ENCODE data around the gene RNF4. TPM values are rescaled to one million over a fixed set of nuclear protein-coding genes. Genes with fewer than 3 reads are reported as not detected.

Gene RNF4, protein sequence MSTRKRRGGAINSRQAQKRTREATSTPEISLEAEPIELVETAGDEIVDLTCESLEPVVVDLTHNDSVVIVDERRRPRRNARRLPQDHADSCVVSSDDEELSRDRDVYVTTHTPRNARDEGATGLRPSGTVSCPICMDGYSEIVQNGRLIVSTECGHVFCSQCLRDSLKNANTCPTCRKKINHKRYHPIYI
- 52.0 and 52.7 TPM in 2 replicates for total RNA-seq

DNA sequence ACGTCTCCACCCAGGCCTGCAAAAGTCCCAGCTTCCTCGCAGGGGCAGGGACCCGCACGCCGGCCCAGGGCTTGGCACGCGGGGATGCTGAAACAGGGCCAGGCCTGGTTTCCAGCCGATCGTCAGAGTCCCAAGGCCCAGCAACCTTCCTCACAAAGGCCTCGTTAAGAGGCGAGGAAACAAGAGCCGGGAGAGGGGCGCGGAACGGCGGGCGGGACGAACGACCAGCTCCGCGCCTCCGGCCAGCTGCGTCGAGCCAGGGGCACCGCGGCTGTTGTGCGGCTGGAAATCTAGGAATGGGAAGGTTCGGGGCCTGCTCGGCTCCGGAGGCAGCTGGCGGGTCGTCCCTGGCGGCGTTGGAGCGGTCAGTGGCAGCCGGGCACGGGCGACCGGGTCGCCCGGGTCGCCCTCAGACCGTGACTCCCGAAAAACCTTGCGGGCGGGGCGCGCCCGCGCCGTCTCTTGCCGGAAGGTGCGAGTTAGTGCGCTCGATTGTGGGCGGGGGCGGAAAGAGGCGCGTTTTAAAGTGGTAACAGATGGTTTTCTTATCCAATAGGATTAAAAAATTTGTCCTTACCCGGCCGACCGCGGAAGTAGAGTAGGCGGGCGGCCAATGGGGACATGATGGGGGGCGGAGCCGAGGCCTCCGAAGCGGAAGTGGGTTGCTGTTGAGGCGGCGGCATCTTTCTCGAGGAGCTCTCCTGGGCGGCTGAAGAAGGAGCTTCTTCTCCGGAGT is at the start of gene RNF4:
Gene RNF4, plus strand, starts transcription at position 651 of the 736 bp plus-strand sequence. CDS start 21,388 bp downstream, outside the sequence.
- Histone ChIP-seq H3K4me3 (ENCODE audit: low read depth, low read length) (peak within 1 kb of the TSS; percentile 96), H3K36me3 (ENCODE audit: control insufficient read depth, insufficient read depth, low read length) (peaks cover 2% of the 10 kb centered on the region), H3K27me3 (ENCODE audit: control insufficient read depth, insufficient read depth, low read length) (no peaks in the 10 kb centered on the region)
- TF ChIP-seq, protein P1, sequence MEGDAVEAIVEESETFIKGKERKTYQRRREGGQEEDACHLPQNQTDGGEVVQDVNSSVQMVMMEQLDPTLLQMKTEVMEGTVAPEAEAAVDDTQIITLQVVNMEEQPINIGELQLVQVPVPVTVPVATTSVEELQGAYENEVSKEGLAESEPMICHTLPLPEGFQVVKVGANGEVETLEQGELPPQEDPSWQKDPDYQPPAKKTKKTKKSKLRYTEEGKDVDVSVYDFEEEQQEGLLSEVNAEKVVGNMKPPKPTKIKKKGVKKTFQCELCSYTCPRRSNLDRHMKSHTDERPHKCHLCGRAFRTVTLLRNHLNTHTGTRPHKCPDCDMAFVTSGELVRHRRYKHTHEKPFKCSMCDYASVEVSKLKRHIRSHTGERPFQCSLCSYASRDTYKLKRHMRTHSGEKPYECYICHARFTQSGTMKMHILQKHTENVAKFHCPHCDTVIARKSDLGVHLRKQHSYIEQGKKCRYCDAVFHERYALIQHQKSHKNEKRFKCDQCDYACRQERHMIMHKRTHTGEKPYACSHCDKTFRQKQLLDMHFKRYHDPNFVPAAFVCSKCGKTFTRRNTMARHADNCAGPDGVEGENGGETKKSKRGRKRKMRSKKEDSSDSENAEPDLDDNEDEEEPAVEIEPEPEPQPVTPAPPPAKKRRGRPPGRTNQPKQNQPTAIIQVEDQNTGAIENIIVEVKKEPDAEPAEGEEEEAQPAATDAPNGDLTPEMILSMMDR (IDR thresholded peaks at IDR 0.05; ENCODE audit: insufficient read depth, low read length, severe bottlenecking) = no peak
- DNase-seq (ENCODE audit: low read depth) = peak; percentile 93
- FAIRE-seq = no peak

DNA sequence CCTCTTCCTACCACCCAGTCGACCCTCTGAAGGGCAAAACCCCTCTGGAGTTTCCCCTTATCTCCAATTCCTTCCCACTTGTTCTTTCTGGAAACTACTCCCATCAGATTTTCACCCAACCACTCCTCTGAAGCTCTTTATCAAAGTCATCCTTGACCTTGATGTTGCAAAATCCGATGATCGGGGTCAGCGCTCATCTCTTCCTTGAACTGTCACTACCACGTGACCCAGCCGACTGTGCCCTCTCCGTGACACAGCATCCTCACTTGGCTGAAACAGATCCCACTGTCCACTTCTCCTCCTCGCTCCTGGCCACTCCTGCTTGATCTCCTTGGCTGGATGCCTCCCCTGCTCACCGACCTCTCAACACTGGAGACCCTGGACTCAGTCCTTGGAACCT is 49.1 kb upstream of the RNF4 start:
- peaks cover 17% of the 10 kb centered on the region for H3K27me3 ChIP-seq (ENCODE audit: control insufficient read depth, insufficient read depth, low read length)
- H3K4me3 ChIP-seq (ENCODE audit: low read depth, low read length) = no peak overlapping the region
- TF ChIP-seq, protein P1 (IDR thresholded peaks at IDR 0.05; ENCODE audit: insufficient read depth, low read length, severe bottlenecking) = no peak
- FAIRE-seq (no peak), DNase-seq (ENCODE audit: low read depth) (no peak)
- no peaks in the 10 kb centered on the region for H3K36me3 ChIP-seq (ENCODE audit: control insufficient read depth, insufficient read depth, low read length)

DNA sequence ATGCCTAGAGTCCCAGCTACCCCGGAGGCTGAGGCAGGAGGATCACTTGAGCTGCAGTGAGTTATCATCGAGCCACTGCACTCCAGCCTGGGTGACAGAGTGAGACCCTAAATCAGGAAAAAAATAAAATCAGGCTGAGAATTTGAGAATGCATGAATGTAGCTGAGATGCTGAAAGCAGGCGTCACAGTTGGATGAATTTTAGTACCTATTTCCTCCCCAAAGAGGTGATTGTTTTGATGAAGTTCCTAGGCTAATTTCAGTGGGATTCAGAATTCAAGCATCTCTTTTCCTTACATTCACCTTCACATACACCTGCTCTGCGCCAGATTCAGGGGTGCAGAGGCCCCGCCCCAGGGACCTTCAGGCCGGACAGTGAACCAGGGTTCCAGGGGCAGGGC is 47.0 kb upstream of the RNF4 start:
- H3K4me3 ChIP-seq (ENCODE audit: low read depth, low read length) = no peak overlapping the region
- no peak for DNase-seq (ENCODE audit: low read depth)
- H3K36me3 ChIP-seq (ENCODE audit: control insufficient read depth, insufficient read depth, low read length) = no peaks in the 10 kb centered on the region
- TF ChIP-seq, protein P1 (IDR thresholded peaks at IDR 0.05; ENCODE audit: insufficient read depth, low read length, severe bottlenecking) = no peak
- FAIRE-seq = no peak
- peaks cover 11% of the 10 kb centered on the region for H3K27me3 ChIP-seq (ENCODE audit: control insufficient read depth, insufficient read depth, low read length)

DNA sequence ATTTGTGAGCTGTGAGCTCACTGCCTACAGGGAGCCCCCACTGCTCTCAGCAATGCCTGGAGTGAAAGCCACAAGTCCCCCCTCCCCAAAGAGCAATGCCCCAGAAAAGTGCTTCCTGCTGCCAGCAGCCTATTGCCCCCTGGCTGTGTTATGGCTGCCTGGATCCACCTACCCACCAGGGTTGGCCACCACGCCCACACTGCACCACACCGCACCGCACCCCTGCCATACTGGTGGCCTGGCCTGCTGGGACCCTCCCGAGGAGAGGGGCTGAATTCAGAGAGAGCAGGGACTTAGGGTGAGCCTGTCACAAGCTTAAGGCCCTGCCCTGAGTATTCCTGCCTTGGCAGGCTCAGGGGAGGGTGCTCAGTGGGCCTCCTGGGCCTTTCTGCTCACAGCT is 45.8 kb upstream of the RNF4 start:
- Histone ChIP-seq H3K36me3 (ENCODE audit: control insufficient read depth, insufficient read depth, low read length) (no peaks in the 10 kb centered on the region), H3K27me3 (ENCODE audit: control insufficient read depth, insufficient read depth, low read length) (peaks cover 6% of the 10 kb centered on the region), H3K4me3 (ENCODE audit: low read depth, low read length) (no peak overlapping the region)
- no peak for FAIRE-seq
- DNase-seq (ENCODE audit: low read depth) = no peak
- TF ChIP-seq, protein P1 (IDR thresholded peaks at IDR 0.05; ENCODE audit: insufficient read depth, low read length, severe bottlenecking) = no peak

DNA sequence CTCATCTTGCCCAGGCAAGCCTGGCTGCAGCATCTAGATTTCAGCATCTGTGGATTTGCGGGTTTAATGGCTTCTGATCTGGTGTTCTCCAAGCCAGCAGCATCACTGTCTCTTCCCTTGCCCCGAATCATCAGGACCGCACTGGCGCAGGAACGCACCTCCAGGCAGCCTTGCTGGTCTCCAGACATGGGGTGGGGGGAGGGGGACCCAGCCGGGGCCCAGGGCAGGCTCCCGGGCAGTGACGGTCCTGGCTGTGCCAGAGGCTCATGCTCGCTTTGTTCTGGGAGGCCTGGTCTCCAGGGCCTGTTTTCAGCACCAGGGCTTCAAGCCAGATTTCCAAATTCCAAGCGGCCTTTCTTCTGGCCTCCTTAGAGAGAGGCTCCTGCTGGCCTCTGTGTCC is 45.2 kb upstream of the RNF4 start:
- FAIRE-seq (no peak), DNase-seq (ENCODE audit: low read depth) (no peak)
- H3K27me3 ChIP-seq (ENCODE audit: control insufficient read depth, insufficient read depth, low read length) = peaks cover 5% of the 10 kb centered on the region
- TF ChIP-seq, protein P1 (IDR thresholded peaks at IDR 0.05; ENCODE audit: insufficient read depth, low read length, severe bottlenecking) = no peak
- no peak overlapping the region for H3K4me3 ChIP-seq (ENCODE audit: low read depth, low read length)
- H3K36me3 ChIP-seq (ENCODE audit: control insufficient read depth, insufficient read depth, low read length) = no peaks in the 10 kb centered on the region

All from bronchial epithelial cell (primary cell).